Neural crest cell (in vitro differentiated cells): ENCODE results near the gene PTPRF. TPM values are rescaled to one million over a fixed set of nuclear protein-coding genes. Genes with fewer than 3 reads are reported as not detected.

ENCODE experiments used
- DNase-seq: peaks from one replicate; pipeline ENCODE4 v3.0.0; 2021; ENCODE audit warnings: low read depth, mixed read lengths, low spot score
- H3K27ac Mint-ChIP-seq: one replicate; pipeline ENCODE4 v1.8.0; 2021; ENCODE audit warnings: mild to moderate bottlenecking, mixed read lengths; ENCODE audit not compliant: unreplicated experiment
- H3K27me3 Mint-ChIP-seq: 2 replicates; pipeline ENCODE4 v1.8.0; 2021; ENCODE audit warnings: low read depth, mild to moderate bottlenecking, mixed read lengths
- H3K36me3 Mint-ChIP-seq: 2 replicates; pipeline ENCODE4 v1.8.0; 2021; ENCODE audit warnings: low read depth, mild to moderate bottlenecking, mixed read lengths
- H3K4me1 Mint-ChIP-seq: 2 replicates; pipeline ENCODE4 v1.8.0; 2021; ENCODE audit warnings: mixed read lengths
- H3K4me3 Mint-ChIP-seq: one replicate; pipeline ENCODE4 v1.8.0; 2021; ENCODE audit warnings: mild to moderate bottlenecking, mixed read lengths
- H3K9me3 Mint-ChIP-seq: 2 replicates; pipeline ENCODE4 v1.8.0; 2021; ENCODE audit warnings: mixed read lengths
- CTCF ChIP-seq: fragments of 200-600 bp; sonication (generic); conservative IDR thresholded peaks from 2 replicates; pipeline ENCODE4 v1.5.0; 2021; ENCODE audit warnings: antibody characterized with exemption, mild to moderate bottlenecking
- total RNA-seq: library from RNA; stranded (reverse); gene quantifications from 2 replicates; pipeline ENCODE4 v1.2.1, GENCODE V29; 2021

The PTPRF gene
- total RNA-seq, 1 donor from 2014 or later: 125 TPM

GRCh38 chr1:43542527-43543458 is 12.1 kb downstream of the PTPRF start:
- no peaks in the 10 kb centered on the region for H3K9me3 Mint-ChIP-seq
- no peaks in the 10 kb centered on the region for H3K27me3 Mint-ChIP-seq
- peaks cover 50% of the 10 kb centered on the region for H3K4me1 Mint-ChIP-seq
- no peak for TF ChIP-seq CTCF
- H3K36me3 Mint-ChIP-seq: peaks cover 6% of the 10 kb centered on the region
- H3K27ac Mint-ChIP-seq: no peak overlapping the region
- H3K4me3 Mint-ChIP-seq: no peak overlapping the region
- no peak for DNase-seq

- peaks cover 6% of the 10 kb centered on the region for H3K36me3 Mint-ChIP-seq
- no peak for DNase-seq
- H3K27ac Mint-ChIP-seq: no peak overlapping the region
- no peak overlapping the region for H3K4me3 Mint-ChIP-seq
- no peaks in the 10 kb centered on the region for H3K27me3 Mint-ChIP-seq
- no peak for TF ChIP-seq CTCF
- H3K9me3 Mint-ChIP-seq: no peaks in the 10 kb centered on the region
- H3K4me1 Mint-ChIP-seq: peaks cover 58% of the 10 kb centered on the region
Measured at GRCh38 chr1:43543567-43543966, 12.9 kb downstream of the PTPRF start.

GRCh38 chr1:43545339-43545694 is 14.6 kb downstream of the PTPRF start:
- DNase-seq: no peak
- H3K4me3 Mint-ChIP-seq: peak overlapping the region; percentile 80
- peak overlapping the region; percentile 98 for H3K27ac Mint-ChIP-seq
- H3K4me1 Mint-ChIP-seq: peaks cover 67% of the 10 kb centered on the region
- TF ChIP-seq CTCF: no peak
- H3K9me3 Mint-ChIP-seq: no peaks in the 10 kb centered on the region
- no peaks in the 10 kb centered on the region for H3K27me3 Mint-ChIP-seq
- peaks cover 3% of the 10 kb centered on the region for H3K36me3 Mint-ChIP-seq

GRCh38 chr1:43545695-43546387 is 15.2 kb downstream of the PTPRF start:
- DNase-seq: peak; percentile 90
- H3K4me1 Mint-ChIP-seq: peaks cover 66% of the 10 kb centered on the region
- peak overlapping the region; percentile 80 for H3K4me3 Mint-ChIP-seq
- no peak for TF ChIP-seq CTCF
- peaks cover 3% of the 10 kb centered on the region for H3K36me3 Mint-ChIP-seq
- H3K9me3 Mint-ChIP-seq: no peaks in the 10 kb centered on the region
- H3K27ac Mint-ChIP-seq: peak overlapping the region; percentile 98
- no peaks in the 10 kb centered on the region for H3K27me3 Mint-ChIP-seq

GRCh38 chr1:43546388-43547100 is 15.9 kb downstream of the PTPRF start:
- peaks cover 3% of the 10 kb centered on the region for H3K36me3 Mint-ChIP-seq
- peaks cover 60% of the 10 kb centered on the region for H3K4me1 Mint-ChIP-seq
- H3K27me3 Mint-ChIP-seq: no peaks in the 10 kb centered on the region
- no peaks in the 10 kb centered on the region for H3K9me3 Mint-ChIP-seq
- TF ChIP-seq CTCF: no peak
- H3K4me3 Mint-ChIP-seq: peak overlapping the region; percentile 80
- peak overlapping the region; percentile 95 for H3K27ac Mint-ChIP-seq
- DNase-seq: no peak
